ENCODE results near the gene CCDC12. TPM values are rescaled to one million over a fixed set of nuclear protein-coding genes. Genes with fewer than 3 reads are reported as not detected.

CCDC12 gene
- total RNA-seq, 1 donor from 2014 or later: 71.5 TPM

- intact Hi-C loops (cut with micrococcal nuclease): no loop called here
Observed at GRCh38 chr3:46960835-46961234, 15.7 kb downstream of the CCDC12 start.

GRCh38 chr3:46960081-46960701, 16.4 kb downstream of the CCDC12 start:
- intact Hi-C loops (cut with micrococcal nuclease): no loop called here

GRCh38 chr3:46959161-46959511, 17.4 kb downstream of the CCDC12 start:
- intact Hi-C loops (cut with micrococcal nuclease): no loop called here

- intact Hi-C loops (cut with micrococcal nuclease): no loop called here
Observed at GRCh38 chr3:46958467-46959160, 17.9 kb downstream of the CCDC12 start.

- intact Hi-C loops (cut with micrococcal nuclease): no loop called here
Observed at GRCh38 chr3:46957092-46957820, 19.3 kb downstream of the CCDC12 start.

- intact Hi-C loops (cut with micrococcal nuclease): no loop called here
Observed at GRCh38 chr3:46955801-46956259, 20.7 kb downstream of the CCDC12 start.

- intact Hi-C loops (cut with micrococcal nuclease): no loop called here
Observed at GRCh38 chr3:46955157-46955556, 21.4 kb downstream of the CCDC12 start.

- intact Hi-C loops (cut with micrococcal nuclease): no loop called here
Observed at GRCh38 chr3:46954178-46954577, 22.4 kb downstream of the CCDC12 start.

- intact Hi-C loops (cut with micrococcal nuclease): loop anchor here (2.0 kb wide), 1 partner anchor 17 kb away; no protein-coding TSS in a partner anchor
Observed at GRCh38 chr3:46953234-46954010, 23.1 kb downstream of the CCDC12 start.

- intact Hi-C loops (cut with micrococcal nuclease): loop anchor here (2.0 kb wide), 1 partner anchor 18 kb away; no protein-coding TSS in a partner anchor
Observed at GRCh38 chr3:46952813-46953212, 23.7 kb downstream of the CCDC12 start.

- intact Hi-C loops (cut with micrococcal nuclease): no loop called here
Observed at GRCh38 chr3:46950650-46951241, 25.8 kb downstream of the CCDC12 start.

GRCh38 chr3:46950177-46950576, 26.4 kb downstream of the CCDC12 start:
- intact Hi-C loops (cut with micrococcal nuclease): no loop called here

GRCh38 chr3:46948830-46949671, 27.5 kb downstream of the CCDC12 start:
- intact Hi-C loops (cut with micrococcal nuclease): loop anchor here (2.0 kb wide), 2 partner anchors 30 to 38 kb away; partner anchors contain the start of gene NBEAL2

- intact Hi-C loops (cut with micrococcal nuclease): loop anchor here (2.0 kb wide), 3 partner anchors 31 to 409 kb away; partner anchors contain the start of gene NBEAL2
Observed at GRCh38 chr3:46947981-46948791, 28.4 kb downstream of the CCDC12 start.

- intact Hi-C loops (cut with micrococcal nuclease): loop anchor here (2.0 kb wide), 1 partner anchor 409 kb away; no protein-coding TSS in a partner anchor
Observed at GRCh38 chr3:46947546-46947901, 29.0 kb downstream of the CCDC12 start.

GRCh38 chr3:46946856-46947545, 29.5 kb downstream of the CCDC12 start:
- intact Hi-C loops (cut with micrococcal nuclease): loop anchor here (2.0 kb wide), 1 partner anchor 408 kb away; no protein-coding TSS in a partner anchor

- intact Hi-C loops (cut with micrococcal nuclease): loop anchor here (2.0 kb wide), 1 partner anchor 408 kb away; no protein-coding TSS in a partner anchor
Observed at GRCh38 chr3:46946416-46946815, 30.1 kb downstream of the CCDC12 start.

GRCh38 chr3:46944191-46944590, 32.4 kb downstream of the CCDC12 start:
- intact Hi-C loops (cut with micrococcal nuclease): no loop called here

Data from T-helper 2 cell treated with Interferon-gamma antibody and Interleukin-4, amounts not matched to agents 100 ng/mL and 5 ng/mL, for 36 hours (primary cell).